K562 (cell line): ENCODE data around the gene RABEPK. TPM values are rescaled to one million over a fixed set of nuclear protein-coding genes. Genes with fewer than 3 reads are reported as not detected.
"Not testable (repeated sequence)": the region's sequence is repeated elsewhere in the genome, so short reads cannot be mapped to it uniquely, and the experiment has no call there.

Source experiments
- CREB1 ChIP-seq, 2 experiments: sonication (generic) in 1 of 2; formaldehyde crosslinking in 1 of 2; IDR thresholded peaks; 2 replicates each; pipeline versions ENCODE4 v1.6.1 to v1.8.0; 2012 to 2022; ENCODE audit warnings: inconsistent platforms in 1 of 2, mild to moderate bottlenecking in 1 of 2, missing genetic modification reagents in 1 of 2, moderate library complexity in 1 of 2
- GABPB1 ChIP-seq: sonication (generic); formaldehyde crosslinking; IDR thresholded peaks from 2 replicates; pipeline ENCODE4 v1.8.0; 2022; ENCODE audit warnings: mild to moderate bottlenecking, missing genetic modification reagents
- SP1 ChIP-seq: sonication (generic); formaldehyde crosslinking; IDR thresholded peaks from 2 replicates; pipeline ENCODE4 v1.8.1; 2022; ENCODE audit warnings: mild to moderate bottlenecking, missing genetic modification reagents
- TEAD4 ChIP-seq, 2 experiments: sonication (generic) in 1 of 2; formaldehyde crosslinking in 1 of 2; IDR thresholded peaks; 2 replicates each; pipeline versions ENCODE4 v1.6.1 to v1.8.0; 2012 to 2022; ENCODE audit warnings: borderline replicate concordance in 1 of 2, inconsistent platforms in 1 of 2, low read length in 1 of 2, mild to moderate bottlenecking in 1 of 2, missing genetic modification reagents in 1 of 2
- polyA plus RNA-seq, 8 experiments: library from polyadenylated mRNA; depleted of rRNA in 4 of 8; stranded (reverse) in 5 of 8; unstranded in 3 of 8; fragments of >200 nt; fragmentation: Nextera tagmentation in 2 of 8; fragmentation: Illumina TruSeq in 1 of 8; extraction: Ambion mirVana in 2 of 8; extraction: Trizol in 1 of 8; gene quantifications; 2 replicates each; pipeline versions ENCODE4 v1.2.1 to v1.2.3, GENCODE V29; 2011 to 2014; ENCODE audit warnings: inconsistent platforms in 1 of 8, missing spikeins in 1 of 8
- total RNA-seq, 7 experiments: library from RNA; depleted of rRNA in 6 of 7; stranded (reverse); fragments of >200 nt in 6 of 7; fragmentation: Illumina TruSeq in 2 of 7; extraction: Trizol in 2 of 7; gene quantifications; 2 replicates each; pipeline versions ENCODE4 v1.2.1 to v1.2.3, GENCODE V29; 2011 to 2021; ENCODE audit warnings: low replicate concordance in 1 of 7
- TF ChIP-seq, protein P1 (sequence below), 3 experiments: IDR thresholded peaks in 2 of 3; conservative IDR thresholded peaks in 1 of 3; 2 replicates each; pipeline ENCODE4 v1.5.1; 2011 to 2012; ENCODE audit warnings: low read length in 3 of 3, mild to moderate bottlenecking in 3 of 3, control low read depth in 2 of 3, improper control_type of control experiment in 1 of 3, inconsistent platforms in 1 of 3, low read depth in 1 of 3, mixed read lengths in 1 of 3, moderate library complexity in 1 of 3; ENCODE audit not compliant: insufficient read depth in 2 of 3
- TF ChIP-seq, protein P2 (sequence below): sonication (generic); formaldehyde crosslinking; IDR thresholded peaks from 2 replicates; pipeline ENCODE4 v1.8.0; 2022; ENCODE audit warnings: missing genetic modification reagents, mild to moderate bottlenecking, borderline replicate concordance

RABEPK gene
- total and polyA plus RNA-seq, 9 of the 15 experiments (the other 6 are each of a cell fraction or from before 2014, with no cell fraction given), result 38.3 to 113 (median 52.8) TPM

DNA sequence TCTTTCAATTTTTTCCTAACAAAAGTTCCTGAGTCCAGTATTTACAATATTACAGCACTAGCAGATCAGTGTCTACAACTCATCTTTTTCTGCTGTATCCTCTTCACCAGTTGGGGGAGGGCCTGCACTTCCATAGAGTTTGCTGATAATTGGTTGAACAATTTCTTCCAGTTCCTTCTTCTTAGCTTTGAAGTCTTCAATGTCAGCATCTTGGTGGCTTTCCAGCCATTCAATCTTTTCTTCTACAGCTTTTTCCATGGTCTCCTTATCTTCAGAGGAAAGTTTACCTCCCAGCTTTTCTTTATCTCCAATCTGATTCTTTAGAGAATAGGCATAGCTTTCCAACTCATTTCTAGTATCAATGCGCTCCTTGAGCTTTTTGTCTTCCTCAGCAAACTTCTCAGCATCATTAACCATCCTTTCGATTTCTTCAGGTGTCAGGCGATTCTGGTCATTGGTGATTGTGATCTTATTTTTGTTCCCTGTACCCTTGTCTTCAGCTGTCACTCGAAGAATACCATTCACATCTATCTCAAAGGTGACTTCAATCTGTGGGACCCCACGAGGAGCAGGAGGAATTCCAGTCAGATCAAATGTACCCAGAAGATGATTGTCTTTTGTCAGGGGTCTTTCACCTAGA lies 36.3 kb downstream of the RABEPK start (continued):
- TF ChIP-seq, protein P1, sequence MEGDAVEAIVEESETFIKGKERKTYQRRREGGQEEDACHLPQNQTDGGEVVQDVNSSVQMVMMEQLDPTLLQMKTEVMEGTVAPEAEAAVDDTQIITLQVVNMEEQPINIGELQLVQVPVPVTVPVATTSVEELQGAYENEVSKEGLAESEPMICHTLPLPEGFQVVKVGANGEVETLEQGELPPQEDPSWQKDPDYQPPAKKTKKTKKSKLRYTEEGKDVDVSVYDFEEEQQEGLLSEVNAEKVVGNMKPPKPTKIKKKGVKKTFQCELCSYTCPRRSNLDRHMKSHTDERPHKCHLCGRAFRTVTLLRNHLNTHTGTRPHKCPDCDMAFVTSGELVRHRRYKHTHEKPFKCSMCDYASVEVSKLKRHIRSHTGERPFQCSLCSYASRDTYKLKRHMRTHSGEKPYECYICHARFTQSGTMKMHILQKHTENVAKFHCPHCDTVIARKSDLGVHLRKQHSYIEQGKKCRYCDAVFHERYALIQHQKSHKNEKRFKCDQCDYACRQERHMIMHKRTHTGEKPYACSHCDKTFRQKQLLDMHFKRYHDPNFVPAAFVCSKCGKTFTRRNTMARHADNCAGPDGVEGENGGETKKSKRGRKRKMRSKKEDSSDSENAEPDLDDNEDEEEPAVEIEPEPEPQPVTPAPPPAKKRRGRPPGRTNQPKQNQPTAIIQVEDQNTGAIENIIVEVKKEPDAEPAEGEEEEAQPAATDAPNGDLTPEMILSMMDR (IDR thresholded peaks at IDR 0.05 in 2 of 3, conservative IDR thresholded peaks at IDR 0.05 in 1 of 3; ENCODE audit: insufficient read depth in 2 of 3, low read depth in 1 of 3, low read length in 3 of 3), result peak in 1 of 3 experiments; percentile 20; a peak in 1 of 6 replicates
- TF ChIP-seq GABPB1 (CRISPR knock-in tag) (0 out of 2 replicates have a peak, but pooled peaks have one; percentile 41), CREB1 (CRISPR knock-in tag; IDR thresholded peaks at IDR 0.05) (peak; percentile 51), TEAD4 (IDR thresholded peaks at IDR 0.05; ENCODE audit: low read length) (0 out of 2 replicates have a peak, but pooled peaks have one; percentile 3), SP1 (0 out of 2 replicates have a peak, but pooled peaks have one; percentile 27)
- TF ChIP-seq CREB1 (IDR thresholded peaks at IDR 0.05); TEAD4 (CRISPR knock-in tag; IDR thresholded peaks at IDR 0.05; ENCODE audit: borderline replicate concordance): not testable (repeated sequence)
- TF ChIP-seq, protein P2, sequence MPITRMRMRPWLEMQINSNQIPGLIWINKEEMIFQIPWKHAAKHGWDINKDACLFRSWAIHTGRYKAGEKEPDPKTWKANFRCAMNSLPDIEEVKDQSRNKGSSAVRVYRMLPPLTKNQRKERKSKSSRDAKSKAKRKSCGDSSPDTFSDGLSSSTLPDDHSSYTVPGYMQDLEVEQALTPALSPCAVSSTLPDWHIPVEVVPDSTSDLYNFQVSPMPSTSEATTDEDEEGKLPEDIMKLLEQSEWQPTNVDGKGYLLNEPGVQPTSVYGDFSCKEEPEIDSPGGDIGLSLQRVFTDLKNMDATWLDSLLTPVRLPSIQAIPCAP (CRISPR knock-in tag), result 0 out of 2 replicates have a peak, but pooled peaks have one; percentile 20
